Skeletal muscle satellite cell (primary cell): ENCODE data around the gene C14orf119. TPM values are rescaled to one million over a fixed set of nuclear protein-coding genes. Genes with fewer than 3 reads are reported as not detected.

ENCODE experiments used
- H3K27me3 ChIP-seq: 2 replicates; pipeline ENCODE4 v1.7.0; 2013; ENCODE audit warnings: low read length; ENCODE audit not compliant: control insufficient read depth, insufficient read depth
- H3K36me3 ChIP-seq: 2 replicates; pipeline ENCODE4 v1.7.0; 2013; ENCODE audit warnings: mild to moderate bottlenecking, control low read depth, low read length; ENCODE audit not compliant: insufficient read depth
- H3K4me1 ChIP-seq: 2 replicates; pipeline ENCODE4 v1.7.0; 2013; ENCODE audit warnings: low read length; ENCODE audit not compliant: control insufficient read depth, insufficient read depth
- H3K4me2 ChIP-seq: 2 replicates; pipeline ENCODE4 v1.7.0; 2013; ENCODE audit warnings: mild to moderate bottlenecking, low read length
- H3K4me3 ChIP-seq: 2 replicates; pipeline ENCODE4 v1.7.0; 2013; ENCODE audit warnings: low read length
- H3K9ac ChIP-seq: 2 replicates; pipeline ENCODE4 v1.7.0; 2013; ENCODE audit warnings: mild to moderate bottlenecking, low read depth, low read length, moderate library complexity
- H3K9me3 ChIP-seq: replicated peaks from 2 replicates; pipeline ENCODE4 v1.7.0; 2013; ENCODE audit warnings: mild to moderate bottlenecking, control low read depth, low read length
- total RNA-seq: library from RNA; depleted of rRNA; stranded (reverse); fragments of >200 nt; gene quantifications from 2 replicates; pipeline ENCODE4 v1.2.3, GENCODE V29; 2012; rRNA removed

Gene C14orf119
- 33.5 and 45.9 TPM in 2 replicates for total RNA-seq

DNA sequence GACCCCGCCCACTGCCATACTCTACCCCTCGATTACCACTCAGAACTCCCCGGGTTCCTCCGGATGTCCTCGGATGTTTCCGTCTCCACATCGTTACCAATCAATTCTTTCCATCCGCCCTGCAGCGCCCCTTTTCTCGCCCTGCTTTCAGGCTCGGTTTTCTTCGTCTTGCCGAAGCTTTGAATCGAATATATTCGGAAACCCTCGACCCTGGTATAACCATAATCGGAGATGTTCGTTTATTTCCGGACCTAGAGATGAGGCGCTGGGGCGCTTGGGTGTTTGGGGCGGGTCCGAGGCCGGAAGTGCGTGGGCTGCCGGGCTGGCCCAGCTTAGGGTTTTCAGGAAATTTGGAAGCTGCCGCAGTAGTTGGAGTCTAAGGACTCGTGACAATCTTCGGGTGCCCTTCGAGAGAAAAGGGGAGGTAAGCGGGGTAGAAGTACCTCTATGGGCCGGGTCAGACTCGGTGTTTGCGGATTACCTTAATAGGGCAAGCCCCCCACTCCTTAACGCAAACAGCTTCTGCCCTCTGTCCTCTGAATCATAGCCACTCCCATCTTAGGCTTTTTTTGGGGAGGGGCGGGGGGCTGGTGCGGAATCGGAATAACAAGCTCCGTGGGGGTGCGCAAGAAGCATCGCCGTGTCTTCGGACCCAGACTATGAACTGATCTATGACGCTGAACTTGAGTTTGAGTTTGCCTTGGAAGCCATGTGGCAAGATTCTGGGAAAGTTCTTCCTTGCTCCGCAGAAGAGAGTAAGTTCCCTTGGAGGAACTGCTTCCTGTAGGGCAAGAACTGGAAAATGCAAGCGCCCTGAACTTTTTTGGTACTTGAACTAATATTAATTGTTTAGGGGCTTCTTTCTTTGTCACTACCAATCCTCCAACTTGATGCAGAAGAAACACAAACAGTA is at the start of gene C14orf119:
Gene C14orf119 (plus strand): TSS at position 310 of the 913 bp plus-strand sequence. CDS start 2,154 bp downstream, outside the sequence.
- Histone ChIP-seq H3K9me3 (no peaks in the 10 kb centered on the region), H3K4me2 (peak within 1 kb of the TSS; percentile 96), H3K36me3 (peaks cover 48% of the 10 kb centered on the region), H3K27me3 (no peaks in the 10 kb centered on the region), H3K9ac (peak within 1 kb of the TSS; percentile 97), H3K4me1 (peaks cover 27% of the 10 kb centered on the region), H3K4me3 (peak within 1 kb of the TSS; percentile 91)

- Histone ChIP-seq H3K9ac (no peak overlapping the region), H3K36me3 (no peaks in the 10 kb centered on the region), H3K4me1 (peaks cover 6% of the 10 kb centered on the region), H3K9me3 (no peaks in the 10 kb centered on the region), H3K4me2 (no peak overlapping the region), H3K4me3 (no peak overlapping the region), H3K27me3 (no peaks in the 10 kb centered on the region)
These were observed 48.2 kb upstream of the C14orf119 start for GRCh38 chr14:23047034-23047634.

- H3K36me3 ChIP-seq = no peaks in the 10 kb centered on the region
- H3K4me2 ChIP-seq = no peak overlapping the region
- no peak overlapping the region for H3K9ac ChIP-seq
- no peak overlapping the region for H3K4me3 ChIP-seq
- no peaks in the 10 kb centered on the region for H3K27me3 ChIP-seq
- peaks cover 6% of the 10 kb centered on the region for H3K4me1 ChIP-seq
- H3K9me3 ChIP-seq = no peaks in the 10 kb centered on the region
These were observed 47.3 kb upstream of the C14orf119 start for GRCh38 chr14:23047751-23048693.

DNA sequence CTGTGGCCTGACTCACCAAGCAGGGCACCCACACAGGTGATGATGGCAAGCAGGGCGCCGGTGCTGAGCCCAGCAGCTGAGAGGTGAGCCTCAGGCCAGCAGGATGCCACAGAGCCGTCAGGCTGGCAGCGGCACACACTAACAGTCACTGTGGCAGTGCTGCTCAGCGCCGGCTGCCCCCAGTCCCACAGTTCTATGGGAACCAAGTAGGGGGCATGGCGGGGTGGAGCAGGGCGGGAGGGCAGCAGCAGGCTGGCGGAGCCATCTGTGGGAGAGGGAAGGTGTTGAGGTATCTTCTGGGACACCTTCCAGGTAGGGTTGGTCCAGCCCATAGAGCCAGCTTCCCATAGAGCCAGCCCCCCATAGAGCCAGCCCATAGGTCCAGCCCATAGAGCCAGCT is 46.3 kb upstream of the C14orf119 start:
- Histone ChIP-seq H3K9me3 (no peaks in the 10 kb centered on the region), H3K4me3 (no peak overlapping the region), H3K4me2 (no peak overlapping the region), H3K4me1 (peaks cover 6% of the 10 kb centered on the region), H3K9ac (no peak overlapping the region), H3K36me3 (no peaks in the 10 kb centered on the region), H3K27me3 (no peaks in the 10 kb centered on the region)

DNA sequence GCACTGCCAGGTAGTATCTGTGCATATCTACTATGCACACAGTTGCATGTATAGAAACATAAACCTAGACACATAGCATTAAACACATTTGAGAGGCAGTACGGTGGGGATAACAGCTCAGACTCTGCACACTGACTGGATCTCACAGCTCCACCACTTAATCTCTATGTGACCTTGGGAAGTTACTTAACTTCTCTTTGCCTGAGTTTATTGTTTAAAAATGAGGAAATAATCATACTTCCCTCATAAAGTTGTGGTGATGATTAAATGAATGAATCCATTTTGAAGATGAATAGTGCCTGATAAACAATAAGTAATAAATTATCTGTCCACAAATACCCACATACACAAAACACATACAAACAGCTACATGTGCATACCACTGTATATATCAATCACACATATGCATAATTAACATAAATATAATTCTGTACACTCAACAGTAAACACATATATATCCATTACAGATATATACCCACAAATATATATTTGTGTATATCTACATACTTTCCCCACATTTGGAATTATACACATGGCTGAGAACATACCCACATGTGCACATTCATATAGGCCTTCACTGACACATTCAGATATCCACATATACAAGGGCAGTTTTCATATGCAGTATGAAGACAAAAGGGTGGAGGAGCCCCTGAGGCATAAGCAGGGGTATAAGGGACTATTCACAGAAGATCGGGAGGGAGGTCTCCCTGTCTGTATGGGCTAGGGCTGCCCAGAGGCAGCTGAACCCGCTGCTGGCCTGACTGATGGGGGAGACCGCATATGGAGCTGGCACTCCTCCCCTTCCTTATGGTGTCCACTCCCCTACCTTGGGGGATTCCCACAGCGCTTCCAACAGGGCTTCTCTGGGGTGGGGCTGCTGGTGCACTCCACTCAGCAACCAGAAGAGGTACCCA is 43.9 kb upstream of the C14orf119 start:
- Histone ChIP-seq H3K9me3 (no peaks in the 10 kb centered on the region), H3K27me3 (no peaks in the 10 kb centered on the region), H3K4me2 (no peak overlapping the region), H3K4me1 (peaks cover 10% of the 10 kb centered on the region), H3K4me3 (no peak overlapping the region), H3K9ac (no peak overlapping the region), H3K36me3 (no peaks in the 10 kb centered on the region)

GRCh38 chr14:23052182-23052623 is 43.1 kb upstream of the C14orf119 start:
- no peaks in the 10 kb centered on the region for H3K9me3 ChIP-seq
- H3K4me1 ChIP-seq = peaks cover 18% of the 10 kb centered on the region
- H3K36me3 ChIP-seq = no peaks in the 10 kb centered on the region
- no peak overlapping the region for H3K4me2 ChIP-seq
- no peaks in the 10 kb centered on the region for H3K27me3 ChIP-seq
- no peak overlapping the region for H3K9ac ChIP-seq
- no peak overlapping the region for H3K4me3 ChIP-seq

DNA sequence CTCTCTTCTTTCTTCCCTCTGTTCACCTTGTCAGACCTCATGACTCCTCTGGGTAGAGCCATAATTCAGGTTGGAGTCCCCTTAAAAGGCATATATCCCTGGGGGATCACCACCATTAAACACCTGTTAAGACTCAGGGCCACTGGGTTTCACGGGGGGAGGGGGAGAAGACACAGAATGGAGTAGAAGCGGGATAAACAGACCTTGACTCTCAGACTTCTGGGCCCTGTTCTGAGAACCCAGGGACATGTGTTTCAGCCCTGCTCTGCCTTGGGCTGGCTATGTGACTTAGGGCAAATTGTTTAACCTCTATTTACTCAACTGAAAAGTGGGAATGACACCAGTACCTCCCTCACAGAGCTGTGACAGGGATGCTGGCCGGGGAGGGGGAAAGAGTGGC is 42.6 kb upstream of the C14orf119 start:
- Histone ChIP-seq H3K4me2 (no peak overlapping the region), H3K9me3 (no peaks in the 10 kb centered on the region), H3K27me3 (no peaks in the 10 kb centered on the region), H3K36me3 (no peaks in the 10 kb centered on the region), H3K9ac (no peak overlapping the region), H3K4me3 (no peak overlapping the region), H3K4me1 (peaks cover 19% of the 10 kb centered on the region)

- H3K27me3 ChIP-seq = no peaks in the 10 kb centered on the region
- H3K4me3 ChIP-seq = no peak overlapping the region
- H3K9me3 ChIP-seq = no peaks in the 10 kb centered on the region
- no peak overlapping the region for H3K9ac ChIP-seq
- peaks cover 25% of the 10 kb centered on the region for H3K4me1 ChIP-seq
- H3K36me3 ChIP-seq = no peaks in the 10 kb centered on the region
- H3K4me2 ChIP-seq = no peak overlapping the region
These were observed 41.9 kb upstream of the C14orf119 start for GRCh38 chr14:23053426-23053825.

GRCh38 chr14:23054000-23054811 is 41.1 kb upstream of the C14orf119 start:
- H3K9me3 ChIP-seq = no peaks in the 10 kb centered on the region
- H3K36me3 ChIP-seq = peaks cover 6% of the 10 kb centered on the region
- peaks cover 25% of the 10 kb centered on the region for H3K4me1 ChIP-seq
- no peak overlapping the region for H3K9ac ChIP-seq
- H3K4me2 ChIP-seq = no peak overlapping the region
- H3K27me3 ChIP-seq = no peaks in the 10 kb centered on the region
- H3K4me3 ChIP-seq = no peak overlapping the region

DNA sequence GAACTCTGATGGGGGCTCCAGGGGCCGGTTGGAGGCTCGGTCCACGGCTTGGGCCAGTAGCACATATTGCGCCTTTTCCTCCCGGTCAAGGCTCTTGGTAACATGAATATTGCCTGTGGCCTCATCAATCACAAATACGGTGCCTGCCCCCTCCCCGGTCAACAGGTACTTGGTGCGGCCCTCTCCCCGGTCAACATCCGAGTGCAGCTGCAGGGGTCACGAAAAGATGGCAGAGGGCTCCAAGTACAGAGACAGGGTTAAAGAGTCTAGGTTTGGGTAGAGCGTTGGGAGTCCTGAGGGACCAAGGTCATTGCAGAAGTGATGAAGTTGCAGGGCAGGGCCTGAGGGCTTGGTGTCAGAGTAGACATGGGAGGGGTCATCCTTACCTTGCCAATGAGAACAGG is 40.2 kb upstream of the C14orf119 start:
- no peak overlapping the region for H3K4me2 ChIP-seq
- H3K9ac ChIP-seq = no peak overlapping the region
- H3K4me3 ChIP-seq = no peak overlapping the region
- H3K9me3 ChIP-seq = no peaks in the 10 kb centered on the region
- peaks cover 25% of the 10 kb centered on the region for H3K4me1 ChIP-seq
- peaks cover 11% of the 10 kb centered on the region for H3K36me3 ChIP-seq
- H3K27me3 ChIP-seq = no peaks in the 10 kb centered on the region
